ENCODE data around the gene ABCC6. TPM values are rescaled to one million over a fixed set of nuclear protein-coding genes. Genes with fewer than 3 reads are reported as not detected.
A peak's percentile ranks its signal among the peaks of the same experiment; 100 is the strongest.
"Not testable (repeated sequence)": the region's sequence is repeated elsewhere in the genome, so short reads cannot be mapped to it uniquely, and the experiment has no call there.

ABCC6 gene
- total and polyA plus RNA-seq, 4 donors: 50.6 to 162 (median 95.9) TPM

DNA sequence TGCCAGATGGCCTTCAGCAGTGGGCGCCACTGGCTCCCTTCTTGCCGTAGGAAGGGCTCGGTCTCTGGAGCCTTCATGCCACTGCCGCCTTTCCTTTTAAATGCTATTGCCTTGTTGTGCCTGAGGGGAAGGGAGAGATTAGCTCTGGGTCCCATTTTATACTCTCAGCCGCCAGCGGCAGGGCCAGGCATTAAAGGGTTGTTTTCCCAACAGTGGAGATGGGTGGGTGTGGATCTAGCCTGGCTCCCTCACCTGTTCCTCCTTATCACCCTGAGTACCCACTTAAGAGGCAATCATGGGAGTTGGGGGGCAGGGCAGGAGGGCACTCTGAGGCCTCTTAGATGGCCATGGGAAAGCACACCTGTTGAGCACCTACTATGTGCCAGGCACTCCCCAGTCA lies 19.8 kb downstream of the ABCC6 start:
- DNase-seq (ENCODE audit: low spot score); H3K27me3 ChIP-seq (ENCODE audit: control insufficient read depth in 4 of 4, insufficient read depth in 4 of 4, low read length in 3 of 4); H3K9me3 ChIP-seq (ENCODE audit: control insufficient read depth in 4 of 4, low read length in 3 of 4); H3K27ac ChIP-seq (ENCODE audit: low read depth in 1 of 2, low read length in 2 of 2); H3K4me3 ChIP-seq (ENCODE audit: low read depth in 1 of 3, low read length in 3 of 3); H3K9ac ChIP-seq (ENCODE audit: low read depth in 1 of 2, low read length in 2 of 2); H3K36me3 ChIP-seq (ENCODE audit: control insufficient read depth in 4 of 4, insufficient read depth in 3 of 4, low read depth in 1 of 4, low read length in 3 of 4): not testable (repeated sequence)
- 94% methylated on average over 6 of the region's 6 CpGs for whole genome bisulfite sequencing
- peaks cover 5 to 19% (median 6%) of the 10 kb centered on the region in 4 donors for H3K4me1 ChIP-seq (ENCODE audit: control insufficient read depth in 4 of 4, insufficient read depth in 4 of 4, low read length in 3 of 4)

GRCh38 chr16:16202400-16203143 lies 20.7 kb downstream of the ABCC6 start:
- not testable (repeated sequence) for DNase-seq (ENCODE audit: low spot score)
- TF ChIP-seq RXRA (IDR thresholded peaks at IDR 0.05): peak; percentile 10 to 38
- peak; percentile 46 to 59 for TF ChIP-seq RAD21 (IDR thresholded peaks at IDR 0.05)
- TF ChIP-seq CTCF (IDR thresholded peaks at IDR 0.05; ENCODE audit: low read depth, low read length, missing input control): peak; percentile 30

DNA sequence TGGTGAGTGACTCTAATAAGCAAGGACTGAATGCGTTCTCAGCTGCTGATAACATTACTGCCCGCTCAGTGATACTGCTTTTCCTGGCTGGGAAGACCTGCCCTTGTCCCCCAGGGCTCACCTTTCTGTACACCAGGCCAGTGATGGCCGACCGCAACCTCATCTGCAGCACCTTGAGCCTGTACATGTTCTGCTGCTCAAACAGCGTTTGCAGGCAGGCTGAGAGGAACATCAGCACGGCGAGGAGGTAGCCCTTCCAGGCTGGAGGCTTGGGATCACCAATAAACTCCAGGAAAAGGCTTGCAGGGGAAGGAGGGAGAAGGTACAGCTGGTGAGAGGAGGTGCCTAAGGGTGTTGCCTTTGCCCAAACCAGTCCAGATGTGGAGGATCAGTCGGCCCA lies 21.4 kb downstream of the ABCC6 start:
- not testable (repeated sequence) for H3K9ac ChIP-seq (ENCODE audit: low read depth in 1 of 2, low read length in 2 of 2); H3K27ac ChIP-seq (ENCODE audit: low read depth in 1 of 2, low read length in 2 of 2); H3K4me3 ChIP-seq (ENCODE audit: low read depth in 1 of 3, low read length in 3 of 3); H3K9me3 ChIP-seq (ENCODE audit: control insufficient read depth in 4 of 4, low read length in 3 of 4); H3K27me3 ChIP-seq (ENCODE audit: control insufficient read depth in 4 of 4, insufficient read depth in 4 of 4, low read length in 3 of 4); DNase-seq (ENCODE audit: low spot score); H3K4me1 ChIP-seq (ENCODE audit: control insufficient read depth in 4 of 4, insufficient read depth in 4 of 4, low read length in 3 of 4)
- 86% methylated on average over 7 of the region's 8 CpGs for WGBS
- H3K36me3 ChIP-seq (ENCODE audit: control insufficient read depth in 4 of 4, insufficient read depth in 3 of 4, low read depth in 1 of 4, low read length in 3 of 4): peaks cover 3 to 15% (median 10%) of the 10 kb centered on the region in 4 donors

More at GRCh38 chr16:16202400-16203143, 20.7 kb downstream of the ABCC6 start:
- not testable (repeated sequence) for H3K4me3 ChIP-seq (ENCODE audit: low read depth in 1 of 3, low read length in 3 of 3); H3K9me3 ChIP-seq (ENCODE audit: control insufficient read depth in 4 of 4, low read length in 3 of 4); H3K27me3 ChIP-seq (ENCODE audit: control insufficient read depth in 4 of 4, insufficient read depth in 4 of 4, low read length in 3 of 4); H3K27ac ChIP-seq (ENCODE audit: low read depth in 1 of 2, low read length in 2 of 2); H3K36me3 ChIP-seq (ENCODE audit: control insufficient read depth in 4 of 4, insufficient read depth in 3 of 4, low read depth in 1 of 4, low read length in 3 of 4); H3K9ac ChIP-seq (ENCODE audit: low read depth in 1 of 2, low read length in 2 of 2)
- peaks cover 5 to 13% (median 5%) of the 10 kb centered on the region in 4 donors for H3K4me1 ChIP-seq (ENCODE audit: control insufficient read depth in 4 of 4, insufficient read depth in 4 of 4, low read length in 3 of 4)
- whole genome bisulfite sequencing: 41% methylated on average over 4 of the region's 4 CpGs

DNA sequence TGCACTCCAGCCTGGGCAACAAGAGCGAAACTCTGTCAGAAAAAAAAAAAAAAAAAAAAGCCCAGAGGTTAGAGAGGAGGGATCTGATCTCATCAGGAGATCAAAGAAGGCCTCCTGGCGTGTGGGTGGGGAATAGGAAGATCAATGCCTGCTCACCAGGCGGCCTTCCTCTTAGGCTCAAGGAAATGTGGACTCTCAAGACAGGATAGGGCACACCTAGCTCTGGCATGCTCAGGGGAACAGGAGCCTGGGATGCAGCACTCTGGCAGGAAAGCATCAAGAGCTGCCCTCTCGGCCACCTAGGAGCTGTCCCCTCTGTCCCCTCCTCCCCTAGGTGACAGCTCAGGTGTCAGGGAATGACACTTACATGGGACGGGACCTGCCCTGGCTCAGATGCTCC lies 22.9 kb downstream of the ABCC6 start:
- H3K9ac ChIP-seq (ENCODE audit: low read depth in 1 of 2, low read length in 2 of 2); H3K27ac ChIP-seq (ENCODE audit: low read depth in 1 of 2, low read length in 2 of 2); H3K4me3 ChIP-seq (ENCODE audit: low read depth in 1 of 3, low read length in 3 of 3); H3K4me1 ChIP-seq (ENCODE audit: control insufficient read depth in 4 of 4, insufficient read depth in 4 of 4, low read length in 3 of 4); H3K27me3 ChIP-seq (ENCODE audit: control insufficient read depth in 4 of 4, insufficient read depth in 4 of 4, low read length in 3 of 4); DNase-seq (ENCODE audit: low spot score); H3K9me3 ChIP-seq (ENCODE audit: control insufficient read depth in 4 of 4, low read length in 3 of 4): not testable (repeated sequence)
- H3K36me3 ChIP-seq (ENCODE audit: control insufficient read depth in 4 of 4, insufficient read depth in 3 of 4, low read depth in 1 of 4, low read length in 3 of 4): peaks cover 3 to 21% (median 16%) of the 10 kb centered on the region in 4 donors
- 86% methylated on average over 5 of the region's 5 CpGs for WGBS

DNA sequence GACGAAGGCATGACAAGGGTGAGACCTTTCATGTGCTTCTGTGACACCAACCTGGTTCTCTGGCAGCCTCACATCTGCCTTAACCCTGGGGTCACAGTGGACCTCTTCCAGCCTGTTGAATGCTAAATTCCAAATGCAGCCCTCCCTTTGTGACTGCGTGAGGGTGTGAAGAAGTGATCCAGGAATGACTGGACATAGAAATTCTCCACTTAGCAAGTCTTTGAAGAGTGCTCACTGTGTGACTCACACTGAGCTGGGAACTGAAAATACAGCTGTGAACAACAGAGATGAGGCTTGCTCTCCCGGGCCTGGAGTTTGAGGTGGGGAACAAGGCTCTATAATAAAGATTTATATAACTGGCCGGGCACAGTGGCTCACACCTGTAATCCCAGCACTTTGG lies 23.9 kb downstream of the ABCC6 start:
- not testable (repeated sequence) for H3K9ac ChIP-seq (ENCODE audit: low read depth in 1 of 2, low read length in 2 of 2); DNase-seq (ENCODE audit: low spot score); H3K27me3 ChIP-seq (ENCODE audit: control insufficient read depth in 4 of 4, insufficient read depth in 4 of 4, low read length in 3 of 4); H3K4me1 ChIP-seq (ENCODE audit: control insufficient read depth in 4 of 4, insufficient read depth in 4 of 4, low read length in 3 of 4); H3K27ac ChIP-seq (ENCODE audit: low read depth in 1 of 2, low read length in 2 of 2); H3K4me3 ChIP-seq (ENCODE audit: low read depth in 1 of 3, low read length in 3 of 3); H3K9me3 ChIP-seq (ENCODE audit: control insufficient read depth in 4 of 4, low read length in 3 of 4)
- H3K36me3 ChIP-seq (ENCODE audit: control insufficient read depth in 4 of 4, insufficient read depth in 3 of 4, low read depth in 1 of 4, low read length in 3 of 4): peaks cover 3 to 21% (median 20%) of the 10 kb centered on the region in 4 donors
- 74% methylated on average over 4 of the region's 4 CpGs for WGBS
